Measurements from ENCODE around the gene OSBPL6. TPM values are rescaled to one million over a fixed set of nuclear protein-coding genes. Genes with fewer than 3 reads are reported as not detected.

The OSBPL6 gene
- total and polyA plus RNA-seq, 3 donors from 2014 or later: 1.7 to 3.8 (median 2.6) TPM

- Histone ChIP-seq H3K27me3 (no peaks in the 10 kb centered on the region), H3K27ac (peak overlapping the region; percentile 95 to 97), H3K9me3 (no peaks in the 10 kb centered on the region), H3K4me1 (peaks cover 7% of the 10 kb centered on the region), H3K36me3 (ENCODE audit: low read depth, missing control alignments) (no peaks in the 10 kb centered on the region), H3K4me3 (peak overlapping the region; percentile 66 to 75)
- DNase-seq: peak; percentile 89
- intact Hi-C loops (cut with DNase I; ENCODE audit: low total_unique reads): no loop called here
- 1% methylated on average over 45 of the region's 45 CpGs for WGBS, 2 donors
- TF ChIP-seq CTCF (IDR thresholded peaks at IDR 0.05) (peak in 2 of 3 experiments; percentile 20 to 38), POLR2A (IDR thresholded peaks at IDR 0.05) (no peak)
These were observed 219.4 kb downstream of the OSBPL6 start for GRCh38 chr2:178413472-178414265.

- H3K27ac ChIP-seq: peak overlapping the region; percentile 95 to 97
- no peaks in the 10 kb centered on the region for H3K36me3 ChIP-seq (ENCODE audit: low read depth, missing control alignments)
- H3K9me3 ChIP-seq: no peaks in the 10 kb centered on the region
- peak; percentile 95 for DNase-seq
- peak overlapping the region; percentile 66 to 75 for H3K4me3 ChIP-seq
- no peaks in the 10 kb centered on the region for H3K27me3 ChIP-seq
- WGBS, 2 donors: 11 to 12% methylated on average over 17 to 21 of the region's 21 CpGs
- peaks cover 7% of the 10 kb centered on the region for H3K4me1 ChIP-seq
- TF ChIP-seq CTCF (IDR thresholded peaks at IDR 0.05): peak; percentile 83 to 87 (median 84)
- TF ChIP-seq POLR2A (IDR thresholded peaks at IDR 0.05): no peak
- intact Hi-C loops (cut with DNase I; ENCODE audit: low total_unique reads): no loop called here
These were observed 220.2 kb downstream of the OSBPL6 start for GRCh38 chr2:178414266-178415247.

GRCh38 chr2:178415979-178416378 lies 221.7 kb downstream of the OSBPL6 start:
- no peak overlapping the region for H3K27ac ChIP-seq
- no peaks in the 10 kb centered on the region for H3K9me3 ChIP-seq
- no peak for DNase-seq
- no peak overlapping the region for H3K4me3 ChIP-seq
- H3K27me3 ChIP-seq: no peaks in the 10 kb centered on the region
- intact Hi-C loops (cut with DNase I; ENCODE audit: low total_unique reads): no loop called here
- no peak for TF ChIP-seq CTCF (IDR thresholded peaks at IDR 0.05)
- TF ChIP-seq POLR2A (IDR thresholded peaks at IDR 0.05): no peak
- peaks cover 7% of the 10 kb centered on the region for H3K4me1 ChIP-seq
- H3K36me3 ChIP-seq (ENCODE audit: low read depth, missing control alignments): no peaks in the 10 kb centered on the region

- WGBS, 2 donors: 89 to 91% methylated on average over 3 of the region's 3 CpGs
- intact Hi-C loops (cut with DNase I; ENCODE audit: low total_unique reads): no loop called here
These were observed 223.6 kb downstream of the OSBPL6 start for GRCh38 chr2:178417916-178418315.

More at GRCh38 chr2:178417916-178418315, 223.6 kb downstream of the OSBPL6 start:
- Histone ChIP-seq H3K27ac (no peak overlapping the region), H3K27me3 (no peaks in the 10 kb centered on the region), H3K36me3 (ENCODE audit: low read depth, missing control alignments) (no peaks in the 10 kb centered on the region), H3K4me1 (peaks cover 7% of the 10 kb centered on the region), H3K9me3 (no peaks in the 10 kb centered on the region), H3K4me3 (no peak overlapping the region)
- TF ChIP-seq POLR2A (IDR thresholded peaks at IDR 0.05) (no peak), CTCF (IDR thresholded peaks at IDR 0.05) (no peak)
- DNase-seq: no peak
